Spleen (tissue), 7 donors: ENCODE results near the gene BTBD17.

ENCODE experiments used
- CTCF ChIP-seq, 11 experiments: fragments of 200-600 bp in 7 of 11; fragments of 450-650 bp in 4 of 11; sonication (generic) in 4 of 11; IDR thresholded peaks in 8 of 11; conservative IDR thresholded peaks in 3 of 11; 1 replicate in 7 of 11; 2 replicates in 4 of 11; pipeline versions ENCODE4 v1.4.0 to v1.8.0; 2016 to 2021; ENCODE audit warnings: antibody characterized with exemption in 11 of 11, inconsistent platforms in 4 of 11, mild to moderate bottlenecking in 1 of 11
- POLR2AphosphoS5 ChIP-seq, 3 donors: sonication (generic); formaldehyde crosslinking; IDR thresholded peaks; one replicate each; pipeline ENCODE4 v1.5.1; 2017; ENCODE audit warnings: antibody characterized with exemption in 3 of 3
- donor health status: DM: no; HTN: no; CAD: no; lungs with moderate emphysema.
- donor health status: DM: no; HTN: no; CAD: no.
- donor health status: DM: no; HTN: no; CAD: no.

- TF ChIP-seq CTCF (IDR thresholded peaks at IDR 0.05 in 8 of 11, conservative IDR thresholded peaks at IDR 0.05 in 3 of 11) (no peak), POLR2AphosphoS5 (IDR thresholded peaks at IDR 0.05) (peak in 1 of 3 donors; percentile 38)
Observed at GRCh38 chr17:74344658-74345057, 17.0 kb downstream of the BTBD17 start.
